SJSA1 (cell line): ENCODE measurements around the gene NOL4L. TPM values are rescaled to one million over a fixed set of nuclear protein-coding genes. Genes with fewer than 3 reads are reported as not detected.

Experiments used
- DNase-seq, 2 experiments: peaks; one replicate each; pipeline ENCODE4 v3.0.0-alpha.2; 2015 to 2020; ENCODE audit warnings: low spot score in 2 of 2, low read depth in 1 of 2
- H3K27ac ChIP-seq: fragments of 250-450 bp; sonication (Bioruptor Pico); 2 replicates; pipeline ENCODE4 v1.5.1; 2020; ENCODE audit warnings: mild to moderate bottlenecking, moderate library complexity
- H3K27me3 ChIP-seq: fragments of 250-450 bp; sonication (Bioruptor Pico); replicated peaks from 2 replicates; pipeline ENCODE4 v1.5.1; 2020; ENCODE audit warnings: mild to moderate bottlenecking, moderate library complexity
- H3K36me3 ChIP-seq: fragments of 250-450 bp; sonication (Bioruptor Pico); 2 replicates; pipeline ENCODE4 v1.5.1; 2020; ENCODE audit warnings: mild to moderate bottlenecking
- H3K4me1 ChIP-seq: fragments of 250-450 bp; sonication (Bioruptor Pico); replicated peaks from 2 replicates; pipeline ENCODE4 v1.6.1; 2021; ENCODE audit warnings: mild to moderate bottlenecking
- H3K4me3 ChIP-seq: fragments of 250-450 bp; sonication (Bioruptor Pico); 2 replicates; pipeline ENCODE4 v1.5.1; 2020; ENCODE audit warnings: mild to moderate bottlenecking
- H3K9me3 ChIP-seq: fragments of 250-450 bp; sonication (Bioruptor Pico); replicated peaks from 2 replicates; pipeline ENCODE4 v1.5.1; 2020; ENCODE audit warnings: mild to moderate bottlenecking
- total RNA-seq: library from RNA; depleted of rRNA; stranded (reverse); fragments of >200 nt; shearing (Covaris generic); gene quantifications from 2 replicates; pipeline ENCODE4 v1.2.3, GENCODE V29; 2014

The NOL4L gene
- total RNA-seq, 1 experiment from 2014 or later, result 11.4 TPM

GRCh38 chr20:32514760-32515159 is 70.4 kb downstream of the NOL4L start:
- no peak overlapping the region for H3K27ac ChIP-seq
- no peak for DNase-seq
- H3K27me3 ChIP-seq, result no peaks in the 10 kb centered on the region
- H3K36me3 ChIP-seq, result no peaks in the 10 kb centered on the region
- H3K4me3 ChIP-seq, result no peak overlapping the region
- H3K4me1 ChIP-seq, result peaks cover 18% of the 10 kb centered on the region
- no peaks in the 10 kb centered on the region for H3K9me3 ChIP-seq

GRCh38 chr20:32513031-32513866 is 71.9 kb downstream of the NOL4L start:
- DNase-seq, result no peak
- Histone ChIP-seq H3K27ac (no peak overlapping the region), H3K4me1 (peaks cover 20% of the 10 kb centered on the region), H3K4me3 (no peak overlapping the region), H3K27me3 (no peaks in the 10 kb centered on the region), H3K9me3 (no peaks in the 10 kb centered on the region), H3K36me3 (no peaks in the 10 kb centered on the region)

GRCh38 chr20:32512047-32512385 is 73.1 kb downstream of the NOL4L start:
- peaks cover 11% of the 10 kb centered on the region for H3K4me1 ChIP-seq
- H3K4me3 ChIP-seq, result no peak overlapping the region
- no peaks in the 10 kb centered on the region for H3K9me3 ChIP-seq
- H3K27me3 ChIP-seq, result no peaks in the 10 kb centered on the region
- no peak for DNase-seq
- no peaks in the 10 kb centered on the region for H3K36me3 ChIP-seq
- no peak overlapping the region for H3K27ac ChIP-seq

- H3K27me3 ChIP-seq, result no peaks in the 10 kb centered on the region
- no peak overlapping the region for H3K27ac ChIP-seq
- peaks cover 5% of the 10 kb centered on the region for H3K4me1 ChIP-seq
- no peaks in the 10 kb centered on the region for H3K36me3 ChIP-seq
- no peak for DNase-seq
- H3K9me3 ChIP-seq, result no peaks in the 10 kb centered on the region
- no peak overlapping the region for H3K4me3 ChIP-seq
These were observed 73.6 kb downstream of the NOL4L start for GRCh38 chr20:32511358-32512046.

DNA sequence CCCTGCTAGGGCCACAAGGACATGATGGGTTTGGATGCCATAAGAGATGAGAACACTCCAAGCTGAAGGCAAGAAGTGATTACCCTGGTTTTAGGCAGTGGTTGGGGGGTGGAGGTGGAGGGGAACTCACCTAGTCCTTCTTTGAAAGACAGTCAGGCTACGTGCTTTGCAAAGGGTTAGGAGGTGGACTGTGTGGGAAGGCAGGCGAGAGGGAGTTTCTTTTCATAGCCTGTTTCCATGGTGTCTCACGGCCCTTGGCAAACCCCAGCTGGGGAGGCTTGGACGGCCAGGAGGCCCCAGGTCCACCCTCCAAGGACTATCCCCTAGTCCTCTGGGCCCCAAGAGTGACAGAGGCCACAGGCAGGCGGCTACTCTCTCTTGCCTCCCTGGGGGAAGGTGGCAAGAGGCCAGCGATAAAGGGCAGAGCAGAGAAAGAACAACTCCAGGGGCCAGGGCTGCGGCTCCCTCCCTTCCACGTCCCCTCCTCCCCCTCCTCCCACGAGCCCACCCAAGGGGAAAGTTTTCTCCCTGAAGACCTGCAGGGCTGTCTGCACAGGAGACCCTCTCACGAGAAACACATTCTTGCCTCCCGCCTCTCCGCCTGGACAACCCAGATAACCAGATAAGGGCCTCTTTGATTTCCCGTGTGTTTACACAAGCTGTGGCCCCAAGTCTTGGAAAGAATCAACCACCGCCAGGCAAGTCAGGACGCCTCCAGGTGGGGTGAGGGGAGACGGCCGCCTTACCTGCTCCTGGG is 74.4 kb downstream of the NOL4L start:
- Histone ChIP-seq H3K27ac (no peak overlapping the region), H3K36me3 (no peaks in the 10 kb centered on the region), H3K4me1 (0 out of 2 replicates have a peak, but pooled peaks cover 4% of the 10 kb centered on the region), H3K27me3 (no peaks in the 10 kb centered on the region), H3K9me3 (no peaks in the 10 kb centered on the region), H3K4me3 (no peak overlapping the region)
- no peak for DNase-seq

- no peak for DNase-seq
- H3K9me3 ChIP-seq, result no peaks in the 10 kb centered on the region
- no peak overlapping the region for H3K4me3 ChIP-seq
- H3K36me3 ChIP-seq, result no peaks in the 10 kb centered on the region
- no peak overlapping the region for H3K27ac ChIP-seq
- H3K27me3 ChIP-seq, result no peaks in the 10 kb centered on the region
- 0 out of 2 replicates have a peak, but pooled peaks cover 4% of the 10 kb centered on the region for H3K4me1 ChIP-seq
These were observed 75.0 kb downstream of the NOL4L start for GRCh38 chr20:32510120-32510600.

DNA sequence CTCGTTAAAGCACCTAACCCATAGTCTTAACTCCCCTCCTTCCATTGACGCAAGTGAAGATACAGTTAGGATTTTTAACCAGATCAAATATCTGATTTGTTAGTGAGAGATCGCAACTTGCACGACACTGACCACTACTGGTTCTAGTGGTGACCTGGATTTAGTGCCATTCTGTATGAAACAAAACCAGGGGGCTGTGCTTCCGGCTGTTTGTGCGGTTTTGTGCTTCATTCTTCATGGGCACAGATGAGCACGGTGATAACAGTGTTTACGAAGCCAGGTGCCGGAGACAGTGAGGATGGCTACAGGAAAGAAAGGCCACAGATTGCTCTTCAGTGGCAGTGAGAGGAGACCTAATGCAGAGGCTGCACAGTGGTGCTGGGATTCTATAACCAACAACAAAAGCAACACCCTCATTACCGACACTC is 75.5 kb downstream of the NOL4L start:
- Histone ChIP-seq H3K36me3 (no peaks in the 10 kb centered on the region), H3K27ac (no peak overlapping the region), H3K27me3 (no peaks in the 10 kb centered on the region), H3K4me1 (0 out of 2 replicates have a peak, but pooled peaks cover 4% of the 10 kb centered on the region), H3K9me3 (no peaks in the 10 kb centered on the region), H3K4me3 (no peak overlapping the region)
- DNase-seq, result no peak

GRCh38 chr20:32508775-32509119 is 76.4 kb downstream of the NOL4L start:
- Histone ChIP-seq H3K4me1 (0 out of 2 replicates have a peak, but pooled peaks cover 4% of the 10 kb centered on the region), H3K9me3 (no peaks in the 10 kb centered on the region), H3K27ac (no peak overlapping the region), H3K4me3 (no peak overlapping the region), H3K36me3 (no peaks in the 10 kb centered on the region), H3K27me3 (no peaks in the 10 kb centered on the region)
- DNase-seq, result no peak

DNA sequence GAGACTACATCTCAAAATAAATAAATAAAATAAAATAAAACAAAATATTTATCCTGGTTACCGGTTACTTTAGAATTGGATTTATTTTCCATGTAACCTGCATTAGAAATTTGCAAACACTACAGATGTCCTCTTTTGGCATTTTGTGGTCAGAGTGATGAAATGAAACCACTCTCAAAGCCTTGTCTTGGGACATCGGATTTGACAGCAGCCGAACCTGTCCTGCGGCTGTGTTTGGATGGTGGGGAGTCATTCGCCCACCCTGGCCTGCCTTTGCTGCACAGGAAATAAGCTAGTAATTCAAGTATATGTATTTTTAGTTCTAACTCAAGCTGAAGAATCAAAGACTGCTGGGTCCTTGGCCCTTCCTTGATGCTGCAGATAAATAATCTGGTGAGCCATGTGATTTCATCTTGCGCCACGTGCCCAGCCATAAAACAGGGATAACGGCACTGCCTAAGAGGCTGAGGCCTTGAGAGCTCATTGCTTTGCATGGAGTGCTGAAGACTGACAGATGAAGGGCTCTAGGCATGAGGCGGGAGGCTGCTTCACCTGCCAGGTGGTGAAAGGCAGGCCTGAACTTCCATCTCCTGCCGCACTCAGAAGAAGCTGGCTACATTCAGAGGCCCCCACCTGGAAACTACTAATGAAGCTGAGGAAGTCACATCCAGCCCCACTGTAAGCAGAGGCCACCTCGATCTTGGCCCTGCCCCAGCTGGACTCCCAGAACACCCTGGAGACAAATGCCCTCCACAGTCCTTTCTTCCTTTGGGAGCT is 76.9 kb downstream of the NOL4L start:
- Histone ChIP-seq H3K9me3 (no peaks in the 10 kb centered on the region), H3K4me3 (no peak overlapping the region), H3K27me3 (no peaks in the 10 kb centered on the region), H3K4me1 (0 out of 2 replicates have a peak, but pooled peaks cover 4% of the 10 kb centered on the region), H3K36me3 (no peaks in the 10 kb centered on the region), H3K27ac (no peak overlapping the region)
- no peak for DNase-seq

DNA sequence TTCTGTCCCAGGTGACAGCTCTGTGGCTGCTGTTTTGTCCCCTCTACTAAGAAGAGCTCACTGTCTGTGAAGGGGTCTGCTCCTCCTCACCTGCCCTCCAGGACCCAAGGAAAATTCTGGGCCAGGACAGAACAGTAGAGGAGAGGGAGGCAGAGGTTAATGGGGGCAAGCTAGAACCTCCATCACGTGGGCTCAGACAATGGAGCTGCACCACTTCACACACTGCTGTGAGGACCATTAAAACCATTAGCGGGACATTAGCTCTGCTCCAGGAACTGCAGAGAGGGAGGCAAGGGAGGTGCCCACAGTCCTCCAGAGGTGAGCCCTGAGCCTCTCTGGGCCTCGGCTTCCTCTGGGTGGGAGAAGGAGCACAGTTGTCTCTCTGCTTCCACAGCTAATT is 78.4 kb downstream of the NOL4L start:
- Histone ChIP-seq H3K4me1 (peaks cover 4% of the 10 kb centered on the region; the same call in 1 of the 2 replicates), H3K27ac (no peak overlapping the region), H3K4me3 (no peak overlapping the region), H3K9me3 (no peaks in the 10 kb centered on the region), H3K27me3 (no peaks in the 10 kb centered on the region), H3K36me3 (no peaks in the 10 kb centered on the region)
- no peak for DNase-seq

DNA sequence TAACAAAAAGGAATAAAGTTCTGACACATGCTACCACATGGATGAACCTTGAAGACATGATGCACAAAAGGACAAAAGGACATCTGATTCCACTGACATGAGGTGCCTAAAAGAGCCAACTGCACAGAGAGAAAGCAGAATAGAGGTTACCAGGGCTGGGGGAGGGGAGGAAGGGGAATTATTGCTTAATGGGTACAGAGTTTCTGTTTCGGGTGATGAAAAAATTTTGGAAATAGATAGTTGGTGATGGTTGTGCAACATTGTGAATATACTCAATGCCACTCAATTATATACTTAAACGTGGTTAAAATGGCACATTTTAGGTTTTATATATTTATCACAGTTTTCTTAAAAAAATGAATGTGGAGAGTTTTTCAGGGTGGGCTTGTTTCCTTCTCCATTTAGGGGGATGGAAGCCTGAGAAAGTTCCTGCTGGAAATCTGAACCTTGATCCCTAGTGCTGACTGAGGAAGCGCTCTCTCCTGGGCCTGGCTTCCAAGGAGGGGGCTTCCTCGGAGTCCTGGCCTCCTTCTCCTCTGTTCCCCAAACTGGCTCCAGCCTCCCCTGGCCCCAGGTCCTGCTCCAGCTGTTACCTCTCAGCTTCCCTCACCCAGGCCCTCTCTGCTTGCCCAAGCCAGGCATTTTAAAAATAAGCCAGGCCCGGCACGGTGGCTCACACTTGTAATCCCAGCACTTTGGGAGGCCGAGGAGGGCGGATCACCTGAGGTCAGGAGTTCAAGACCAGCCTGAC is 79.2 kb downstream of the NOL4L start:
- Histone ChIP-seq H3K36me3 (no peaks in the 10 kb centered on the region), H3K4me3 (no peak overlapping the region), H3K9me3 (no peaks in the 10 kb centered on the region), H3K27ac (no peak overlapping the region), H3K4me1 (peaks cover 4% of the 10 kb centered on the region; the same call in 1 of the 2 replicates), H3K27me3 (no peaks in the 10 kb centered on the region)
- DNase-seq, result no peak

GRCh38 chr20:32501709-32502108 is 83.4 kb downstream of the NOL4L start:
- Histone ChIP-seq H3K36me3 (no peaks in the 10 kb centered on the region), H3K4me1 (no peaks in the 10 kb centered on the region; the same call in 1 of the 2 replicates), H3K27me3 (no peaks in the 10 kb centered on the region), H3K27ac (no peak overlapping the region), H3K9me3 (no peaks in the 10 kb centered on the region), H3K4me3 (no peak overlapping the region)
- DNase-seq, result no peak
